Endothelial cell (in vitro differentiated cells): ENCODE measurements around the gene FHOD1. TPM values are rescaled to one million over a fixed set of nuclear protein-coding genes. Genes with fewer than 3 reads are reported as not detected.

ENCODE experiments used
- DNase-seq: peaks from one replicate; pipeline ENCODE4 v3.0.0; 2021; ENCODE audit warnings: low spot score
- H3K27ac Mint-ChIP-seq: one replicate; pipeline ENCODE4 v1.8.0; 2021; ENCODE audit warnings: mixed read lengths, inconsistent platforms; ENCODE audit not compliant: unreplicated experiment
- H3K27me3 Mint-ChIP-seq: one replicate; pipeline ENCODE4 v1.8.0; 2021; ENCODE audit warnings: mild to moderate bottlenecking, moderate library complexity, mixed read lengths, inconsistent platforms; ENCODE audit not compliant: unreplicated experiment
- H3K36me3 Mint-ChIP-seq: one replicate; pipeline ENCODE4 v1.8.0; 2021; ENCODE audit warnings: mild to moderate bottlenecking, low read depth, mixed read lengths, inconsistent platforms; ENCODE audit not compliant: unreplicated experiment
- H3K4me1 Mint-ChIP-seq: one replicate; pipeline ENCODE4 v1.8.0; 2021; ENCODE audit warnings: mild to moderate bottlenecking, mixed read lengths, inconsistent platforms; ENCODE audit not compliant: unreplicated experiment
- H3K4me3 Mint-ChIP-seq: one replicate; pipeline ENCODE4 v1.8.0; 2021; ENCODE audit warnings: mild to moderate bottlenecking, mixed read lengths, inconsistent platforms; ENCODE audit not compliant: unreplicated experiment
- H3K9me3 Mint-ChIP-seq: one replicate; pipeline ENCODE4 v1.8.0; 2021; ENCODE audit warnings: mixed read lengths, inconsistent platforms; ENCODE audit not compliant: unreplicated experiment
- total RNA-seq: library from RNA; stranded (reverse); fragmentation: NEBNext Ultra II Directional; extraction: Animal tissue kit (Norgen Biotek cat#: 25700); gene quantifications from one replicate; pipeline ENCODE4 v1.2.1, GENCODE V29; 2021; ENCODE audit not compliant: unreplicated experiment
- TF ChIP-seq, protein P1 (sequence below): fragments of 200-600 bp; sonication (generic); IDR thresholded peaks from one replicate; pipeline ENCODE4 v1.5.0; 2021; ENCODE audit warnings: antibody characterized with exemption; ENCODE audit not compliant: unreplicated experiment

FHOD1 gene
- total RNA-seq, 1 donor from 2014 or later, result 248 TPM

DNA sequence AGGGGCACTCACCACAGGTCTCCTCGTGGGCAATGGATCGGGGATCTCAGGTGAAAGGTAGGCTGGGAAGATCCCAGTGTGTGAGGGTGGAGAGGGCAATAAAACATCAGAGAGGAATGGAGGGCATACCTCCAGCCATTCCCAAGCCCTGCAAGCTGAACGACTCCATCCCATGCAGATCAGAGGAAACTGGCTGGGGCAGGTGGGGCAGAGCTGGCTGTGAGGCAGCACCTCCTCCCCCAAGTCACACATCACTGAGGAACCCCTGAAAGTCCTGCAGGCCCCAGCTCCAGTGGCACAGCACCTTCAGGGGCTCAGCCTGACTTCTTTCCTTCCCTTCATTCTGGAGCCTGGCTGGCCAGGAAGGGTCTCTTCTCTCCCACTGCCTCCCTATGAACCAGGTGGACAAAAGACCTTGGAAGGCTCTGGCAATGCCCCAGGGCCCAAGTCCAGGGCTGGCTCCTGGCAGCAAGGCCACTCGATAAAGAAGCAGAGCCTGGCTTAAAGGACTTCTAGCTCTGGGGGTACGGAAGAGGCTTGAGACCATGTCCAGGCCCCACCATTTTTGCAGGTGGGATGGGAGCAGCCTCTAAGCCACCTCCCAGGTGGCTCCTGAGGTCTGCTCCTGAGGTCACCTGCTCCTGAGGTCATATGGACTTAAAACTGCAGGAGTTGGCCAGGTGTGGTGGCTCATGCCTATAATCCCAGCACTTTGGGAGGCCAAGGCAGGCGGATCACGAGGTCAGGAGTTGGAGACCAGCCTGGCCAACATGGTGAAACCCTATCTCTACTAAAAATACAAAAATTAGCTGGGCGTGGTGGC is 33.9 kb downstream of the FHOD1 start:
- Mint-ChIP-seq H3K36me3 (peaks cover 22% of the 10 kb centered on the region), H3K27ac (peak overlapping the region; percentile 90), H3K9me3 (no peaks in the 10 kb centered on the region), H3K27me3 (peaks cover 37% of the 10 kb centered on the region), H3K4me3 (peak overlapping the region; percentile 42), H3K4me1 (peaks cover 60% of the 10 kb centered on the region)
- no peak for DNase-seq
- TF ChIP-seq, protein P1, sequence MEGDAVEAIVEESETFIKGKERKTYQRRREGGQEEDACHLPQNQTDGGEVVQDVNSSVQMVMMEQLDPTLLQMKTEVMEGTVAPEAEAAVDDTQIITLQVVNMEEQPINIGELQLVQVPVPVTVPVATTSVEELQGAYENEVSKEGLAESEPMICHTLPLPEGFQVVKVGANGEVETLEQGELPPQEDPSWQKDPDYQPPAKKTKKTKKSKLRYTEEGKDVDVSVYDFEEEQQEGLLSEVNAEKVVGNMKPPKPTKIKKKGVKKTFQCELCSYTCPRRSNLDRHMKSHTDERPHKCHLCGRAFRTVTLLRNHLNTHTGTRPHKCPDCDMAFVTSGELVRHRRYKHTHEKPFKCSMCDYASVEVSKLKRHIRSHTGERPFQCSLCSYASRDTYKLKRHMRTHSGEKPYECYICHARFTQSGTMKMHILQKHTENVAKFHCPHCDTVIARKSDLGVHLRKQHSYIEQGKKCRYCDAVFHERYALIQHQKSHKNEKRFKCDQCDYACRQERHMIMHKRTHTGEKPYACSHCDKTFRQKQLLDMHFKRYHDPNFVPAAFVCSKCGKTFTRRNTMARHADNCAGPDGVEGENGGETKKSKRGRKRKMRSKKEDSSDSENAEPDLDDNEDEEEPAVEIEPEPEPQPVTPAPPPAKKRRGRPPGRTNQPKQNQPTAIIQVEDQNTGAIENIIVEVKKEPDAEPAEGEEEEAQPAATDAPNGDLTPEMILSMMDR, result no peak

DNA sequence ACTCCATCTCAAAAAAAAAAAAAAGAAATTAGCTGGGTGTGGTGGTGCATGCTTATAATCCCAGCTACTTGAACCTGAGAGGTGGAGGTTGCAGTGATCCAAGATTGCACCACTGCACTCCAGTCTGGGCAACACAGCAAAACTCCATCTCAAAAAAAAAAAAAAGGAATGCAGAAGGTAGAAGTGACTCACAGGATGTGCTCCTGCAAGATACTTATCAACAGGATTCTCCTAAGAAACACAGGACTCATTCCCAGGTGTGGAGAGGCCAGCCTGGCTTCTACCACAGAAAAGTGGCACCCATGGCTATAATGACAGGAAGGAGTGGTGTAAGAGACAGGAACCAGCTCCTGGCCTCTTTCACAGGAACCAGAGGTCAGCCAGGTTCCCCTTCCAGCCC is 34.5 kb downstream of the FHOD1 start:
- Mint-ChIP-seq H3K36me3 (peaks cover 21% of the 10 kb centered on the region), H3K27me3 (peaks cover 35% of the 10 kb centered on the region), H3K9me3 (no peaks in the 10 kb centered on the region), H3K27ac (peak overlapping the region; percentile 90), H3K4me1 (peaks cover 58% of the 10 kb centered on the region), H3K4me3 (peak overlapping the region; percentile 42)
- no peak for DNase-seq
- TF ChIP-seq, protein P1, result no peak

DNA sequence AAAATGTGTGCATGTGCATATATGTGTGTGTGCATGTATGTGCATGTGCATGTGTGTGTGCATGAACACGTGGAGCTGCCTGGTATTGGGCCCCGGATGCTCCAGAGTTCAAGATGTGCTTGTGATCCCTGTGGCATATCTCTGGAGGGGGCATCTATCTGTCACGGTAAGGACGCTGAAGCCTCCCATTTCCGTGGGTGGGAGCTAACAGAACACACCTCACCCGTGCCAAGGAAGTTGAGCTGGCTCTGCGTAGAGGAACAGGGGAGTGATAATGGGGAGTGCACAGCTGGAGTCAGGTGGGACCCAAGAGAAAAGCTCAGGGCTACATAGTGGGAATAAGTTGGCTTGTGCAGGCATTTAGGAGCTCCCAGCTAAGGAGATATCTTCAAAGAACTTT is 35.6 kb downstream of the FHOD1 start:
- no peak for DNase-seq
- Mint-ChIP-seq H3K36me3 (peaks cover 11% of the 10 kb centered on the region), H3K4me3 (peak overlapping the region; percentile 48), H3K27ac (peak overlapping the region; percentile 16), H3K9me3 (no peaks in the 10 kb centered on the region), H3K4me1 (peaks cover 47% of the 10 kb centered on the region), H3K27me3 (peaks cover 31% of the 10 kb centered on the region)
- TF ChIP-seq, protein P1, result no peak

DNA sequence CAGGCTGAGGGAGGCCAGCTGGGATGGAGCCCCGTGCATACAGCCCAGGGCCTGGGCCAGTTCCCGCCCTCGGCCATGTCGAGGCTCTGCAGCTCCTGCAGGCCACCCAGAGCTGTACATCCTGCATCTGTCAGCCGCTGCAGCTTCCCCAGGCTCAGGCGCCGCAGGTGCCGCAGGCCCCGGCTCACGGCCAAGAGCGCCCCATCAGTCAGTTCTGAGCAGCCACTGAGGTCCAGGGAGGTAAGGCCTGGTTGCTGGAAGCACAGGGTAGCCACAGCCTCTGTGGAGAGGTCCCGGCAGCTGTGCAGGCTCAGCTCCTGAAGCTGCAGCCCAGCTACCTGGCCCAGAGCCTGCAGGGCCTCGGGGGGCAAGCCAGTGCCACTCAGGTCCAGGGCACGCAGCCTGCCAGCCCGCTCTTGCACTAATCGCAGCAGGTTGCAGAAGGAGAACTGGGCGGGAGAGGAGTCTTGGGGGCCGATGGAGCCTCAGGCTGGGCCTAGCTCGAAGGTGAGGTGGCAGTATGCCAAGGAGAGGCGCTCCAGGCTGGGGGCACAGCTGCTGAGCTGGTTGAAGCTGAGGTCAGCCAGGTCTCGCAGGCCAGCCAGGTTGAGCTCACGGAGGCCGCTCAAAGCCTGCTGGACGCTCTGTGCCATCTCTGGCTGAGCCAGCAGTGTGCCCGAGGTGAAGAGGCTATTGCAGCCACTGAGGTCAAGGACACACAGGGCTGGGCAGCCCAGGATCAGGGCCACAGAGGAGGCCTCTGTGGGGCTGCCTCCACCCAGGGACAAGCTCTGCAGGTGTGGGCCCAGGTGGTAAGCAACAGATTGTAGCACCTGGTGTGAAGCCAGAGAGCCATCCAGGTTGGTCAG is 37.0 kb downstream of the FHOD1 start:
- H3K27me3 Mint-ChIP-seq, result peaks cover 29% of the 10 kb centered on the region
- no peak overlapping the region for H3K4me3 Mint-ChIP-seq
- DNase-seq, result no peak
- H3K4me1 Mint-ChIP-seq, result peaks cover 34% of the 10 kb centered on the region
- TF ChIP-seq, protein P1, result no peak
- H3K27ac Mint-ChIP-seq, result no peak overlapping the region
- H3K9me3 Mint-ChIP-seq, result no peaks in the 10 kb centered on the region
- H3K36me3 Mint-ChIP-seq, result peaks cover 11% of the 10 kb centered on the region
